HepG2 (cell line): ENCODE measurements around the gene ELF1. TPM values are rescaled to one million over a fixed set of nuclear protein-coding genes. Genes with fewer than 3 reads are reported as not detected.

Experiments used
- CEBPZ ChIP-seq: IDR thresholded peaks from 2 replicates; pipeline ENCODE4 v1.6.1; 2012; ENCODE audit warnings: low read length, improper control_type of control experiment
- CERS6 ChIP-seq: sonication (generic); formaldehyde crosslinking; IDR thresholded peaks from 2 replicates; pipeline ENCODE4 v1.5.0; 2020; ENCODE audit warnings: missing genetic modification reagents
- HNRNPUL1 ChIP-seq: fragments of 200-400 bp; formaldehyde crosslinking; IDR thresholded peaks from 2 replicates; pipeline ENCODE4 v1.6.1; 2017; ENCODE audit warnings: low read depth, mild to moderate bottlenecking, low read length, moderate library complexity
- IKZF1 ChIP-seq: fragments of 450-650 bp; IDR thresholded peaks from 2 replicates; pipeline ENCODE4 v1.7.1; 2016
- IKZF4 ChIP-seq: sonication (generic); formaldehyde crosslinking; IDR thresholded peaks from 2 replicates; pipeline ENCODE4 v1.5.1; 2020; ENCODE audit warnings: borderline replicate concordance, mild to moderate bottlenecking, low read depth, missing genetic modification reagents; ENCODE audit errors: not compliant biosample characterization
- KDM3A ChIP-seq: IDR thresholded peaks from 2 replicates; pipeline ENCODE4 v1.6.1; 2018; ENCODE audit warnings: low read depth, missing compliant biosample characterization
- LRRFIP1 ChIP-seq: sonication (generic); formaldehyde crosslinking; conservative IDR thresholded peaks from 2 replicates; pipeline ENCODE4 v1.4.0; 2020; ENCODE audit warnings: missing genetic modification reagents
- PHF20 ChIP-seq: sonication (generic); formaldehyde crosslinking; IDR thresholded peaks from 2 replicates; pipeline ENCODE4 v1.5.0; 2020; ENCODE audit warnings: mild to moderate bottlenecking, missing genetic modification reagents
- PRDM4 ChIP-seq: sonication (generic); formaldehyde crosslinking; IDR thresholded peaks from 2 replicates; pipeline ENCODE4 v1.9.0; 2021; ENCODE audit warnings: missing genetic modification reagents, borderline replicate concordance
- STAG1 ChIP-seq: sonication (generic); formaldehyde crosslinking; IDR thresholded peaks from 2 replicates; pipeline ENCODE4 v1.4.0; 2020; ENCODE audit warnings: missing genetic modification reagents
- ZFP91 ChIP-seq: sonication (generic); formaldehyde crosslinking; IDR thresholded peaks from 2 replicates; pipeline ENCODE4 v1.9.0; 2022; ENCODE audit warnings: missing genetic modification reagents, mild to moderate bottlenecking, borderline replicate concordance
- ZNF275 ChIP-seq: sonication (generic); formaldehyde crosslinking; IDR thresholded peaks from 2 replicates; pipeline ENCODE4 v1.8.0; 2022; ENCODE audit warnings: missing genetic modification reagents, mild to moderate bottlenecking, inconsistent platforms, borderline replicate concordance
- ZNF720 ChIP-seq: sonication (generic); formaldehyde crosslinking; IDR thresholded peaks from 2 replicates; pipeline ENCODE4 v1.4.0; 2020; ENCODE audit warnings: missing genetic modification reagents
- ZNF772 ChIP-seq: sonication (generic); formaldehyde crosslinking; IDR thresholded peaks from 2 replicates; pipeline ENCODE4 v1.5.0; 2020; ENCODE audit warnings: mild to moderate bottlenecking, missing genetic modification reagents
- polyA plus RNA-seq, 8 experiments: library from polyadenylated mRNA; depleted of rRNA in 3 of 8; stranded (reverse) in 7 of 8; unstranded in 1 of 8; fragments of >200 nt; fragmentation: Illumina TruSeq in 4 of 8; extraction: Trizol in 4 of 8; gene quantifications; 2 replicates each; pipeline versions ENCODE4 v1.2.1 to v1.2.3, GENCODE V29; 2011 to 2016; ENCODE audit warnings: low read depth in 4 of 8, missing spikeins in 1 of 8, mixed read lengths in 1 of 8; ENCODE audit not compliant: insufficient read depth in 1 of 8
- total RNA-seq, 5 experiments: library from RNA; depleted of rRNA; stranded (reverse); fragments of >200 nt; fragmentation: Illumina TruSeq; extraction: Trizol; gene quantifications; 2 replicates each; pipeline ENCODE4 v1.2.3, GENCODE V29; 2016; ENCODE audit warnings: low read depth in 1 of 5

Gene ELF1
- total and polyA plus RNA-seq, 2 of the 13 experiments (the other 11 are each of a cell fraction or from before 2014, with no cell fraction given): 24.6 to 71.5 TPM

- peak; percentile 81; the same call in 1 of the 2 replicates for TF ChIP-seq ZNF772 (CRISPR knock-in tag)
- TF ChIP-seq LRRFIP1 (CRISPR knock-in tag): 0 out of 2 replicates have a peak, but pooled peaks have one; percentile 58
- TF ChIP-seq PHF20 (CRISPR knock-in tag): peak; percentile 75
- no peak for TF ChIP-seq IKZF1
- TF ChIP-seq PRDM4 (CRISPR knock-in tag): no peak
- 0 out of 2 replicates have a peak, but pooled peaks have one; percentile 40 for TF ChIP-seq CERS6
- no peak for TF ChIP-seq HNRNPUL1
- TF ChIP-seq KDM3A (CRISPR knock-in tag): peak; percentile 24; the same call in 1 of the 2 replicates
- no peak for TF ChIP-seq ZNF275 (CRISPR knock-in tag)
- peak; percentile 73; the same call in 1 of the 2 replicates for TF ChIP-seq ZFP91 (CRISPR knock-in tag)
- no peak for TF ChIP-seq ZNF720
- peak; percentile 52 for TF ChIP-seq IKZF4 (CRISPR knock-in tag)
- TF ChIP-seq STAG1: 0 out of 2 replicates have a peak, but pooled peaks have one; percentile 1
- no peak for TF ChIP-seq CEBPZ
These were observed 42.2 kb upstream of the ELF1 start, which contains the start of gene WBP4 (continued) for GRCh38 chr13:41061075-41061913.
